Lower lobe of right lung (tissue), 2 donors: ENCODE results near the gene COG7. TPM values are rescaled to one million over a fixed set of nuclear protein-coding genes. Genes with fewer than 3 reads are reported as not detected.
"Not testable (repeated sequence)": the region's sequence is repeated elsewhere in the genome, so short reads cannot be mapped to it uniquely, and the experiment has no call there.

ENCODE experiments used
- ATAC-seq, 2 donors: fragments of 200-7000 bp; cut with Tn5 transposase; one replicate each; pipeline ENCODE4 v1.9.1; 2020 to 2022; ENCODE audit warnings: mild to moderate bottlenecking in 2 of 2, moderate library complexity in 2 of 2
- DNase-seq: peaks from one replicate; pipeline ENCODE4 v3.0.0-alpha.2; 2020
- H3K27ac ChIP-seq: fragments of 200-600 bp; one replicate; pipeline ENCODE4 v1.8.0; 2022
- H3K27me3 ChIP-seq: fragments of 200-600 bp; one replicate; pipeline ENCODE4 v1.8.0; 2022; ENCODE audit warnings: low read depth
- H3K36me3 ChIP-seq: fragments of 200-600 bp; one replicate; pipeline ENCODE4 v1.8.0; 2022; ENCODE audit warnings: mild to moderate bottlenecking
- H3K4me1 ChIP-seq: fragments of 200-600 bp; one replicate; pipeline ENCODE4 v1.8.0; 2022
- H3K4me3 ChIP-seq: fragments of 200-600 bp; one replicate; pipeline ENCODE4 v1.8.0; 2022; ENCODE audit warnings: mild to moderate bottlenecking
- H3K9me3 ChIP-seq: fragments of 200-600 bp; one replicate; pipeline ENCODE4 v1.8.0; 2022
- CTCF ChIP-seq: fragments of 200-600 bp; IDR thresholded peaks from one replicate; pipeline ENCODE4 v1.8.0; 2022; ENCODE audit warnings: antibody characterized with exemption, mild to moderate bottlenecking
- intact Hi-C: fragments of 100-400 bp; cut with DNase I; formaldehyde crosslinking; loops from one replicate; pipeline ENCODE4 v1.11.0; 2022
- total RNA-seq: library from RNA; stranded (reverse); fragmentation: NEBNext Ultra II Directional; extraction: Animal tissue kit (Norgen Biotek cat#: 25700); gene quantifications from one replicate; pipeline ENCODE4 v1.2.1, GENCODE V29; 2021
- donor health status: DM: no; HTN: yes; CAD: no; lungs with severe emphysema.

COG7 gene
- total RNA-seq, 1 donor from 2014 or later: 21.3 TPM

DNA sequence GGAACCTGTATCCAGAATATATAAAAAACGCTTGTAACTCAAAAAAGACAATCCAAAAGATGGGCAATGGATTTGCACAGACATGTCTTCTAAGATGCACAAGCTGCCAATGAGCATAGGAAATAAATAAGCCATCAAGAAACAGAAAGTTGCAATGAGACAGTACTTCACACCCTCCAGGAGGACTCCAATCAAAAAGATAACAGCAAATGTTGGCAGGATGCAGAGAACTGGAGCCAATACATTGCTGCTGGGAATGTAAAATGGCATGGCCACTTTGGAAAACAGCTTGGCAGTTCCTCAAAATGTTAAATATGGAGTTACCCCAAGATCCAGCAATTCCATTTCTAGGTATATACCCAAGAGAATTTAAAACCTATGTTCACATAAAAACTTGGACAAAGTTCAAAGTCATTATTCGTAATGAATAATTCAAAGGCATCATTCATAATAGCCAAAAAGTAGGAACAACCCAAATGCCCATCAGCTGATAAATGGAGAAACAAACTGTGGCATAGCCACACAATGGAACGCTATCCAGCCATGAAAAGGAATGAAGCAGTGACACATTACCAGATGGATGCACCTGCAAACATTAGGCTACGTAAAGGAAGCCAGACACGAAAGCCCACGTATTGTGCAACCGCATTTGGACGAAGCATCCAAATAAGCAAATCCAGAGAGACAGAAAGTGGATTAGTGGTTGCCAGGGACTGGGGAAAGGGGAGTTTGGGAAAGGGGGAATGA lies 31.7 kb upstream of the COG7 start:
- Histone ChIP-seq H3K27me3 (no peaks in the 10 kb centered on the region), H3K27ac (no peak overlapping the region), H3K36me3 (peaks cover 100% of the 10 kb centered on the region), H3K4me1 (peaks cover 18% of the 10 kb centered on the region), H3K4me3 (no peak overlapping the region), H3K9me3 (no peaks in the 10 kb centered on the region)
- DNase-seq: no peak
- TF ChIP-seq CTCF: no peak
- no peak for ATAC-seq
- intact Hi-C loops: no loop called here

GRCh38 chr16:23483492-23483891 lies 30.5 kb upstream of the COG7 start:
- ATAC-seq, H3K4me3 ChIP-seq, H3K27me3 ChIP-seq, H3K9me3 ChIP-seq, H3K27ac ChIP-seq, intact Hi-C loops: not testable (repeated sequence)
- H3K4me1 ChIP-seq: peaks cover 18% of the 10 kb centered on the region
- DNase-seq: peak; percentile 2
- H3K36me3 ChIP-seq: peaks cover 100% of the 10 kb centered on the region

DNA sequence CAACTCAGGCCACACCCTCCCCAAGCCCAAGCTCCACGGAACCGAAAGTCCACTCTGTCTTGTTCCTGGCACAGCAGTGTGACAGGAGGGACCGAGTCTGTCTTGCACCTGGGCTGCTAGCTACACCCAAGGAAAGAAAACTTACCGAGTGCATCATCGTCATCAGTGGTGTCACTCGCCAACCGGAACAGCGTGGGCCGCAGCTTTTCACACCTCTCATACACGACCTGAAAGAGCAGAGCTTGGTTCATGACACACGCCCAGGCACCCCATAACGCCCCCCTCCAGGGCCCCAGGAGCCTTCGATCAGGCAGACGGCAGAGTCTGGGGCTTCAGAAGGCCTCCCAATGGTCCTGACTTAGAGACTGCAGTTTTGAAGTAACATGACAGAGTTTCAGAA lies 29.8 kb upstream of the COG7 start:
- no peak for TF ChIP-seq CTCF
- no peak for DNase-seq
- Histone ChIP-seq H3K4me3 (no peak overlapping the region), H3K27me3 (no peaks in the 10 kb centered on the region), H3K36me3 (peaks cover 100% of the 10 kb centered on the region), H3K27ac (no peak overlapping the region), H3K4me1 (peaks cover 18% of the 10 kb centered on the region), H3K9me3 (no peaks in the 10 kb centered on the region)
- intact Hi-C loops: no loop called here
- no peak for ATAC-seq

DNA sequence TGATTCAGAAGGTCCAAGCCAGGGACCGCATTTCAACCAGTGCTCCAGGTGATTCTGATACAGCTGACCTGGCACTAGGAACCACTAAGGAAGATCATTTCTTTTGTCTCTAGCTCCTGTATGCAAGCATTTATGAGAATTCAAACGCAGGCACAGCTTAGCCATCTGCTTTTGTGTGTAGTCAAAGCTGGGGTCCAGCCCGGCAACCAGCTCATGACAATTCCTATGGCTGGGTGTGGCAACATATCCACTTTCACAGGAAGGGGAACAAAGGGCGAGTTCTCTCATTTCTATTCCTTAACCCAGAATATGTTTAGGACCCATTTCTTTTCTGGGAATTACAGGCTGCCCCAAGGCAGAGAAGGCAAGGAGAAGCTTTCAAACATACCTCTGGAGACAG lies 27.3 kb upstream of the COG7 start:
- ATAC-seq: no peak

GRCh38 chr16:23479138-23479537 lies 26.1 kb upstream of the COG7 start:
- Histone ChIP-seq H3K27ac (no peak overlapping the region), H3K4me3 (no peak overlapping the region), H3K9me3 (no peaks in the 10 kb centered on the region), H3K27me3 (no peaks in the 10 kb centered on the region), H3K36me3 (peaks cover 100% of the 10 kb centered on the region), H3K4me1 (no peaks in the 10 kb centered on the region)
- ATAC-seq (peak in 1 of 2 donors; percentile 6), DNase-seq (no peak)
- intact Hi-C loops: no loop called here
- TF ChIP-seq CTCF: no peak

More for the DNA sequence above, 27.3 kb upstream of the COG7 start:
- H3K4me1 ChIP-seq: no peaks in the 10 kb centered on the region
- intact Hi-C loops: no loop called here
- DNase-seq: peak; percentile 16
- H3K27me3 ChIP-seq: no peaks in the 10 kb centered on the region
- TF ChIP-seq CTCF: no peak
- H3K27ac ChIP-seq: no peak overlapping the region
- H3K9me3 ChIP-seq: no peaks in the 10 kb centered on the region
- H3K4me3 ChIP-seq: no peak overlapping the region
- peaks cover 100% of the 10 kb centered on the region for H3K36me3 ChIP-seq

GRCh38 chr16:23478566-23478965 lies 25.6 kb upstream of the COG7 start:
- Histone ChIP-seq H3K36me3 (peaks cover 100% of the 10 kb centered on the region), H3K27me3 (no peaks in the 10 kb centered on the region), H3K27ac (no peak overlapping the region), H3K4me3 (no peak overlapping the region), H3K9me3 (no peaks in the 10 kb centered on the region), H3K4me1 (no peaks in the 10 kb centered on the region)
- TF ChIP-seq CTCF: no peak
- intact Hi-C loops: no loop called here
- ATAC-seq: no peak
- DNase-seq: peak; percentile 18
